ENCODE data around the gene IRF9.
A peak's percentile ranks its signal among the peaks of the same experiment; 100 is the strongest.

Gene IRF9

GRCh38 chr14:24149302-24149969 lies 11.6 kb upstream of the IRF9 start:
- no peak for DNase-seq

- DNase-seq = no peak
Measured at GRCh38 chr14:24150061-24150460, 11.0 kb upstream of the IRF9 start.

GRCh38 chr14:24150567-24150966 lies 10.5 kb upstream of the IRF9 start:
- no peak for DNase-seq

- no peak for DNase-seq
Measured at GRCh38 chr14:24150993-24151392, 10.1 kb upstream of the IRF9 start.

- no peak for DNase-seq
Measured at GRCh38 chr14:24151404-24152080, 9.5 kb upstream of the IRF9 start.

GRCh38 chr14:24155100-24155499 lies 6.0 kb upstream of the IRF9 start:
- DNase-seq = no peak

GRCh38 chr14:24156840-24157239 lies 4.2 kb upstream of the IRF9 start:
- DNase-seq = no peak

- DNase-seq = no peak
Measured at GRCh38 chr14:24157331-24157730, 3.7 kb upstream of the IRF9 start.

GRCh38 chr14:24159777-24160498 lies 1.1 kb upstream of the IRF9 start:
- no peak for DNase-seq

- DNase-seq = no peak
Measured at GRCh38 chr14:24160499-24160849, 591 bp upstream of the IRF9 start.

GRCh38 chr14:24162093-24162492 lies 1.0 kb downstream of the IRF9 start:
- no peak for DNase-seq

GRCh38 chr14:24164518-24164991 lies 3.5 kb downstream of the IRF9 start:
- no peak for DNase-seq

GRCh38 chr14:24165785-24166184 lies 4.7 kb downstream of the IRF9 start:
- DNase-seq = no peak

- DNase-seq = no peak
Measured at GRCh38 chr14:24167469-24168114, 6.5 kb downstream of the IRF9 start.

- peak; percentile 68 for DNase-seq
Measured at GRCh38 chr14:24171422-24172260, 10.6 kb downstream of the IRF9 start, which contains the start of gene REC8. TSS of gene REC8 (plus strand) at chr14:24172080. CDS start at chr14:24172553, 473 bp downstream.

GRCh38 chr14:24172261-24172860 lies 11.3 kb downstream of the IRF9 start:
- DNase-seq = no peak

- DNase-seq = no peak
Measured at GRCh38 chr14:24172871-24173281, 11.8 kb downstream of the IRF9 start.

GRCh38 chr14:24176599-24176998 lies 15.5 kb downstream of the IRF9 start:
- no peak for DNase-seq

GRCh38 chr14:24177041-24177825 lies 16.2 kb downstream of the IRF9 start:
- DNase-seq = no peak

- DNase-seq = no peak
Measured at GRCh38 chr14:24177891-24178290, 16.8 kb downstream of the IRF9 start.

All from activated naive CD4-positive, alpha-beta T cell treated with anti-CD3 and anti-CD28 coated beads, Interleukin-2, amount 50 U/mL, for 16 hours (primary cell).